ENCODE measurements around the gene PLXNB1.

- TF ChIP-seq CTCF (conservative IDR thresholded peaks at IDR 0.05; ENCODE audit: low read depth in 2 of 2) (no peak), EZH2 (IDR thresholded peaks at IDR 0.05; ENCODE audit: low read depth, unreplicated experiment) (no peak), EZH2phosphoT487 (IDR thresholded peaks at IDR 0.05; ENCODE audit: unreplicated experiment) (no peak), STAT1 (IDR thresholded peaks at IDR 0.05; ENCODE audit: unreplicated experiment) (no peak), POLR2AphosphoS5 (IDR thresholded peaks at IDR 0.05; ENCODE audit: low read depth) (no peak; the same call in 1 of the 2 replicates), ETS1 (IDR thresholded peaks at IDR 0.05) (no peak), CREB1 (CRISPR knock-in tag; IDR thresholded peaks at IDR 0.05; ENCODE audit: low read depth) (no peak), REST (IDR thresholded peaks at IDR 0.05; ENCODE audit: unreplicated experiment) (no peak), ZNF114 (CRISPR knock-in tag; IDR thresholded peaks at IDR 0.05) (no peak), JUNB (IDR thresholded peaks at IDR 0.05; ENCODE audit: unreplicated experiment) (no peak), ZNF331 (CRISPR knock-in tag; IDR thresholded peaks at IDR 0.05; ENCODE audit: low read depth) (no peak), NANOG (IDR thresholded peaks at IDR 0.05; ENCODE audit: borderline replicate concordance) (no peak)
- TF ChIP-seq, protein P1, sequence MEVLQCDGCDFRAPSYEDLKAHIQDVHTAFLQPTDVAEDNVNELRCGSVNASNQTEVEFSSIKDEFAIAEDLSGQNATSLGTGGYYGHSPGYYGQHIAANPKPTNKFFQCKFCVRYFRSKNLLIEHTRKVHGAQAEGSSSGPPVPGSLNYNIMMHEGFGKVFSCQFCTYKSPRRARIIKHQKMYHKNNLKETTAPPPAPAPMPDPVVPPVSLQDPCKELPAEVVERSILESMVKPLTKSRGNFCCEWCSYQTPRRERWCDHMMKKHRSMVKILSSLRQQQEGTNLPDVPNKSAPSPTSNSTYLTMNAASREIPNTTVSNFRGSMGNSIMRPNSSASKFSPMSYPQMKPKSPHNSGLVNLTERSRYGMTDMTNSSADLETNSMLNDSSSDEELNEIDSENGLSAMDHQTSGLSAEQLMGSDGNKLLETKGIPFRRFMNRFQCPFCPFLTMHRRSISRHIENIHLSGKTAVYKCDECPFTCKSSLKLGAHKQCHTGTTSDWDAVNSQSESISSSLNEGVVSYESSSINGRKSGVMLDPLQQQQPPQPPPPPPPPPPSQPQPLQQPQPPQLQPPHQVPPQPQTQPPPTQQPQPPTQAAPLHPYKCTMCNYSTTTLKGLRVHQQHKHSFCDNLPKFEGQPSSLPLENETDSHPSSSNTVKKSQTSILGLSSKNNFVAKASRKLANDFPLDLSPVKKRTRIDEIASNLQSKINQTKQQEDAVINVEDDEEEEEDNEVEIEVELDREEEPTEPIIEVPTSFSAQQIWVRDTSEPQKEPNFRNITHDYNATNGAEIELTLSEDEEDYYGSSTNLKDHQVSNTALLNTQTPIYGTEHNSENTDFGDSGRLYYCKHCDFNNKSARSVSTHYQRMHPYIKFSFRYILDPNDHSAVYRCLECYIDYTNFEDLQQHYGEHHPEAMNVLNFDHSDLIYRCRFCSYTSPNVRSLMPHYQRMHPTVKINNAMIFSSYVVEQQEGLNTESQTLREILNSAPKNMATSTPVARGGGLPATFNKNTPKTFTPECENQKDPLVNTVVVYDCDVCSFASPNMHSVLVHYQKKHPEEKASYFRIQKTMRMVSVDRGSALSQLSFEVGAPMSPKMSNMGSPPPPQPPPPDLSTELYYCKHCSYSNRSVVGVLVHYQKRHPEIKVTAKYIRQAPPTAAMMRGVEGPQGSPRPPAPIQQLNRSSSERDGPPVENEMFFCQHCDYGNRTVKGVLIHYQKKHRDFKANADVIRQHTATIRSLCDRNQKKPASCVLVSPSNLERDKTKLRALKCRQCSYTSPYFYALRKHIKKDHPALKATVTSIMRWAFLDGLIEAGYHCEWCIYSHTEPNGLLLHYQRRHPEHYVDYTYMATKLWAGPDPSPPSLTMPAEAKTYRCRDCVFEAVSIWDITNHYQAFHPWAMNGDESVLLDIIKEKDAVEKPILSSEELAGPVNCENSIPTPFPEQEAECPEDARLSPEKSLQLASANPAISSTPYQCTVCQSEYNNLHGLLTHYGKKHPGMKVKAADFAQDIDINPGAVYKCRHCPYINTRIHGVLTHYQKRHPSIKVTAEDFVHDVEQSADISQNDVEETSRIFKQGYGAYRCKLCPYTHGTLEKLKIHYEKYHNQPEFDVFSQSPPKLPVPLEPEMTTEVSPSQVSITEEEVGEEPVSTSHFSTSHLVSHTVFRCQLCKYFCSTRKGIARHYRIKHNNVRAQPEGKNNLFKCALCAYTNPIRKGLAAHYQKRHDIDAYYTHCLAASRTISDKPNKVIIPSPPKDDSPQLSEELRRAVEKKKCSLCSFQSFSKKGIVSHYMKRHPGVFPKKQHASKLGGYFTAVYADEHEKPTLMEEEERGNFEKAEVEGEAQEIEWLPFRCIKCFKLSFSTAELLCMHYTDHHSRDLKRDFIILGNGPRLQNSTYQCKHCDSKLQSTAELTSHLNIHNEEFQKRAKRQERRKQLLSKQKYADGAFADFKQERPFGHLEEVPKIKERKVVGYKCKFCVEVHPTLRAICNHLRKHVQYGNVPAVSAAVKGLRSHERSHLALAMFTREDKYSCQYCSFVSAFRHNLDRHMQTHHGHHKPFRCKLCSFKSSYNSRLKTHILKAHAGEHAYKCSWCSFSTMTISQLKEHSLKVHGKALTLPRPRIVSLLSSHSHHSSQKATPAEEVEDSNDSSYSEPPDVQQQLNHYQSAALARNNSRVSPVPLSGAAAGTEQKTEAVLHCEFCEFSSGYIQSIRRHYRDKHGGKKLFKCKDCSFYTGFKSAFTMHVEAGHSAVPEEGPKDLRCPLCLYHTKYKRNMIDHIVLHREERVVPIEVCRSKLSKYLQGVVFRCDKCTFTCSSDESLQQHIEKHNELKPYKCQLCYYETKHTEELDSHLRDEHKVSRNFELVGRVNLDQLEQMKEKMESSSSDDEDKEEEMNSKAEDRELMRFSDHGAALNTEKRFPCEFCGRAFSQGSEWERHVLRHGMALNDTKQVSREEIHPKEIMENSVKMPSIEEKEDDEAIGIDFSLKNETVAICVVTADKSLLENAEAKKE (CRISPR knock-in tag; IDR thresholded peaks at IDR 0.05) = no peak
These were observed 448 bp downstream of the PLXNB1 start for GRCh38 chr3:48429317-48429959.

Measured in GM23338 (cell line).